Upper lobe of left lung (tissue), 4 donors: ENCODE measurements around the gene EPB41L3.

Experiments used
- EP300 ChIP-seq, 4 donors: sonication (generic); formaldehyde crosslinking; IDR thresholded peaks; one replicate each; pipeline ENCODE4 v1.5.1; 2017; ENCODE audit warnings: antibody characterized with exemption in 4 of 4, control low read depth in 2 of 4
- POLR2A ChIP-seq, 4 donors: fragments of 450-650 bp; IDR thresholded peaks; one replicate each; pipeline ENCODE4 v1.5.1; 2016 to 2017; ENCODE audit warnings: antibody characterized with exemption in 4 of 4, mild to moderate bottlenecking in 2 of 4
- POLR2AphosphoS5 ChIP-seq, 2 donors: sonication (generic); formaldehyde crosslinking; IDR thresholded peaks; one replicate each; pipeline ENCODE4 v1.5.1; 2017; ENCODE audit warnings: antibody characterized with exemption in 2 of 2
- TF ChIP-seq, protein P1 (sequence below), 6 experiments: fragments of 450-650 bp in 4 of 6; fragments of 200-600 bp in 2 of 6; sonication (generic) in 2 of 6; IDR thresholded peaks; one replicate each; pipeline ENCODE4 v1.5.1; 2016 to 2019; ENCODE audit warnings: antibody characterized with exemption in 6 of 6

DNA sequence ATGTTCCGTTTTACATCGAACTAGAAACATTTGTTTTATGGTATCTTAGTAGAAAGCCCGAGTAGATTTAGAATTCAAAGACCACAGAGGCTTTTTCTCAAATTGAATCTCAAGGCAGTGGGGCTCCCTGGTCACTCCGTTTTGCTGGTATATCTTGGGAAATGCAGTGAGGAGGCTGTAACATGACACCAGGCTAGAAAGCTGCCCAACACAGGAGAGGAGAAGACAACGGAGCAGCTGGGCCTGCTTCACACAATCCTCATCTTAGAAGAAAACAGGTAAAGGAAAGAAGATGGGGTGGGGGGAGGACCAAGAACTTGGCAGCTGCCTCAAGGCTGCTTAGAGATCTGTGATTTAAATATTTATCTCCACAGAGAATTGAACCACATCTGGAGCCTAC lies 38.3 kb upstream of the EPB41L3 start:
- TF ChIP-seq, protein P1, sequence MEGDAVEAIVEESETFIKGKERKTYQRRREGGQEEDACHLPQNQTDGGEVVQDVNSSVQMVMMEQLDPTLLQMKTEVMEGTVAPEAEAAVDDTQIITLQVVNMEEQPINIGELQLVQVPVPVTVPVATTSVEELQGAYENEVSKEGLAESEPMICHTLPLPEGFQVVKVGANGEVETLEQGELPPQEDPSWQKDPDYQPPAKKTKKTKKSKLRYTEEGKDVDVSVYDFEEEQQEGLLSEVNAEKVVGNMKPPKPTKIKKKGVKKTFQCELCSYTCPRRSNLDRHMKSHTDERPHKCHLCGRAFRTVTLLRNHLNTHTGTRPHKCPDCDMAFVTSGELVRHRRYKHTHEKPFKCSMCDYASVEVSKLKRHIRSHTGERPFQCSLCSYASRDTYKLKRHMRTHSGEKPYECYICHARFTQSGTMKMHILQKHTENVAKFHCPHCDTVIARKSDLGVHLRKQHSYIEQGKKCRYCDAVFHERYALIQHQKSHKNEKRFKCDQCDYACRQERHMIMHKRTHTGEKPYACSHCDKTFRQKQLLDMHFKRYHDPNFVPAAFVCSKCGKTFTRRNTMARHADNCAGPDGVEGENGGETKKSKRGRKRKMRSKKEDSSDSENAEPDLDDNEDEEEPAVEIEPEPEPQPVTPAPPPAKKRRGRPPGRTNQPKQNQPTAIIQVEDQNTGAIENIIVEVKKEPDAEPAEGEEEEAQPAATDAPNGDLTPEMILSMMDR (IDR thresholded peaks at IDR 0.05): no peak
- TF ChIP-seq POLR2AphosphoS5 (IDR thresholded peaks at IDR 0.05) (no peak), POLR2A (IDR thresholded peaks at IDR 0.05) (no peak), EP300 (IDR thresholded peaks at IDR 0.05) (no peak)
